GM12891 (cell line): Measurements from ENCODE around the gene HARS2.

Experiments
- PAX5 ChIP-seq: IDR thresholded peaks from 2 replicates; pipeline ENCODE4 v1.6.1; 2011; ENCODE audit warnings: low read length, moderate library complexity, mild to moderate bottlenecking; ENCODE audit not compliant: insufficient read depth, severe bottlenecking
- POLR2A ChIP-seq: IDR thresholded peaks from 2 replicates; pipeline ENCODE4 v1.6.1; 2011; ENCODE audit warnings: low read depth, low read length, control low read depth
- POLR2AphosphoS5 ChIP-seq: IDR thresholded peaks from 2 replicates; pipeline ENCODE4 v1.6.1; 2011; ENCODE audit warnings: low read depth, low read length, control low read depth
- POU2F2 ChIP-seq: IDR thresholded peaks from 2 replicates; pipeline ENCODE4 v1.6.1; 2011; ENCODE audit warnings: low read depth, mild to moderate bottlenecking, control low read depth, low read length, moderate library complexity
- TAF1 ChIP-seq: IDR thresholded peaks from 2 replicates; pipeline ENCODE4 v1.6.1; 2011; ENCODE audit warnings: low read depth, low read length, control low read depth

- no peak for TF ChIP-seq POLR2A
- no peak for TF ChIP-seq POLR2AphosphoS5
- no peak for TF ChIP-seq TAF1
- no peak for TF ChIP-seq POU2F2
- no peak for TF ChIP-seq PAX5
These were observed 20.5 kb downstream of the HARS2 start for GRCh38 chr5:140711794-140712193.
